HL-60 (cell line): ENCODE results near the gene C6orf136.
A peak's percentile ranks its signal among the peaks of the same experiment; 100 is the strongest.

Source experiments
- DNase-seq, 2 experiments: peaks; one replicate each; pipeline ENCODE4 v3.0.0-alpha.2; 2010 to 2020; ENCODE audit warnings: low read depth in 1 of 2, low spot score in 1 of 2
- H3K27ac ChIP-seq: fragments of 250-450 bp; sonication (Bioruptor Pico); replicated peaks from 2 replicates; pipeline ENCODE4 v1.5.1; 2020; ENCODE audit warnings: mild to moderate bottlenecking, moderate library complexity
- H3K27me3 ChIP-seq: fragments of 250-450 bp; sonication (Bioruptor Pico); 2 replicates; pipeline ENCODE4 v1.5.1; 2021; ENCODE audit warnings: mild to moderate bottlenecking, moderate library complexity; ENCODE audit not compliant: insufficient read depth, poor library complexity, severe bottlenecking
- H3K4me3 ChIP-seq: replicated peaks from 2 replicates; pipeline ENCODE4 v1.5.1; 2011; ENCODE audit warnings: mild to moderate bottlenecking, control low read depth, low read length; ENCODE audit not compliant: insufficient read depth
- GABPA ChIP-seq: IDR thresholded peaks from 2 replicates; pipeline ENCODE4 v1.6.1; 2012; ENCODE audit warnings: low read depth
- POLR2AphosphoS5 ChIP-seq: IDR thresholded peaks from 2 replicates; pipeline ENCODE4 v1.6.1; 2012; ENCODE audit warnings: low read depth
- REST ChIP-seq: IDR thresholded peaks from 2 replicates; pipeline ENCODE4 v1.6.1; 2012; ENCODE audit warnings: low read depth; ENCODE audit not compliant: insufficient replicate concordance
- SPI1 ChIP-seq: IDR thresholded peaks from 2 replicates; pipeline ENCODE4 v1.6.1; 2012; ENCODE audit warnings: low read depth, mild to moderate bottlenecking, borderline replicate concordance
- TF ChIP-seq, protein P1 (sequence below): IDR thresholded peaks from one replicate; pipeline ENCODE4 v1.5.1; 2011; ENCODE audit warnings: low read length, control low read depth, inconsistent platforms; ENCODE audit not compliant: insufficient read depth

C6orf136 gene

GRCh38 chr6:30689022-30689865, 42.3 kb downstream of the C6orf136 start:
- TF ChIP-seq GABPA (no peak), POLR2AphosphoS5 (no peak), SPI1 (no peak), REST (no peak)
- TF ChIP-seq, protein P1, sequence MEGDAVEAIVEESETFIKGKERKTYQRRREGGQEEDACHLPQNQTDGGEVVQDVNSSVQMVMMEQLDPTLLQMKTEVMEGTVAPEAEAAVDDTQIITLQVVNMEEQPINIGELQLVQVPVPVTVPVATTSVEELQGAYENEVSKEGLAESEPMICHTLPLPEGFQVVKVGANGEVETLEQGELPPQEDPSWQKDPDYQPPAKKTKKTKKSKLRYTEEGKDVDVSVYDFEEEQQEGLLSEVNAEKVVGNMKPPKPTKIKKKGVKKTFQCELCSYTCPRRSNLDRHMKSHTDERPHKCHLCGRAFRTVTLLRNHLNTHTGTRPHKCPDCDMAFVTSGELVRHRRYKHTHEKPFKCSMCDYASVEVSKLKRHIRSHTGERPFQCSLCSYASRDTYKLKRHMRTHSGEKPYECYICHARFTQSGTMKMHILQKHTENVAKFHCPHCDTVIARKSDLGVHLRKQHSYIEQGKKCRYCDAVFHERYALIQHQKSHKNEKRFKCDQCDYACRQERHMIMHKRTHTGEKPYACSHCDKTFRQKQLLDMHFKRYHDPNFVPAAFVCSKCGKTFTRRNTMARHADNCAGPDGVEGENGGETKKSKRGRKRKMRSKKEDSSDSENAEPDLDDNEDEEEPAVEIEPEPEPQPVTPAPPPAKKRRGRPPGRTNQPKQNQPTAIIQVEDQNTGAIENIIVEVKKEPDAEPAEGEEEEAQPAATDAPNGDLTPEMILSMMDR = no peak
- H3K4me3 ChIP-seq = no peak overlapping the region; the same call in 1 of the 2 replicates
- H3K27ac ChIP-seq = no peak overlapping the region
- no peaks in the 10 kb centered on the region for H3K27me3 ChIP-seq
- no peak for DNase-seq

- H3K27me3 ChIP-seq = no peaks in the 10 kb centered on the region
- peak overlapping the region; percentile 76 for H3K27ac ChIP-seq
- no peak for DNase-seq
- peak overlapping the region; percentile 78 for H3K4me3 ChIP-seq
- TF ChIP-seq REST (no peak), GABPA (no peak), SPI1 (no peak), POLR2AphosphoS5 (no peak)
- TF ChIP-seq, protein P1 = no peak
Measured at GRCh38 chr6:30689985-30690384, 43.1 kb downstream of the C6orf136 start.

- Histone ChIP-seq H3K27me3 (no peaks in the 10 kb centered on the region), H3K27ac (peak within 1 kb of the TSS; percentile 76), H3K4me3 (peak within 1 kb of the TSS; percentile 78)
- DNase-seq = peak; percentile 89 to 91
- TF ChIP-seq POLR2AphosphoS5 (no peak; the same call in 1 of the 2 replicates), SPI1 (peak; percentile 66; the same call in 1 of the 2 replicates), GABPA (peak; percentile 36; the same call in 1 of the 2 replicates)
- TF ChIP-seq, protein P1 = no peak
Measured at GRCh38 chr6:30690403-30691207, 43.7 kb downstream of the C6orf136 start, which contains the start of gene NRM. NRM (minus strand) TSS chr6:30690984; CDS start chr6:30690974, 10 bp downstream.
